WTC11 (cell line): Measurements from ENCODE around the gene UVRAG. TPM values are rescaled to one million over a fixed set of nuclear protein-coding genes. Genes with fewer than 3 reads are reported as not detected.

Source experiments
- ATAC-seq: fragments of 200-7000 bp; cut with Tn5 transposase; 2 replicates; pipeline ENCODE4 v1.10.0; 2021; ENCODE audit warnings: mild to moderate bottlenecking, moderate library complexity
- CTCF ChIA-PET: fragments of 300-600 bp; sonication (Branson Sonifier 250); formaldehyde crosslinking; loops from one replicate; lab custom pipeline; 2021; ENCODE audit warnings: antibody characterized with exemption; lab: Charles Lee
- POLR2A ChIA-PET: fragments of 350-600 bp; sonication (Branson Sonifier 250); formaldehyde crosslinking; loops from one replicate; lab custom pipeline; 2021; ENCODE audit warnings: antibody characterized with exemption; lab: Charles Lee
- DNase-seq: peaks from one replicate; pipeline ENCODE4 v3.0.0; 2021; ENCODE audit warnings: low spot score
- H3K27ac Mint-ChIP-seq: 2 replicates; pipeline ENCODE4 v1.8.0; 2021; ENCODE audit warnings: mixed read lengths
- H3K27me3 Mint-ChIP-seq: 2 replicates; pipeline ENCODE4 v1.8.0; 2021; ENCODE audit warnings: low read depth, mild to moderate bottlenecking, moderate library complexity, mixed read lengths
- H3K36me3 Mint-ChIP-seq: 2 replicates; pipeline ENCODE4 v1.8.0; 2021; ENCODE audit warnings: mixed read lengths
- H3K4me1 Mint-ChIP-seq: 2 replicates; pipeline ENCODE4 v1.8.0; 2022; ENCODE audit warnings: mixed read lengths
- H3K4me3 Mint-ChIP-seq: 2 replicates; pipeline ENCODE4 v1.8.0; 2021; ENCODE audit warnings: mild to moderate bottlenecking, moderate library complexity, mixed read lengths
- H3K9me3 Mint-ChIP-seq: 2 replicates; pipeline ENCODE4 v1.8.0; 2021; ENCODE audit warnings: mixed read lengths
- ELF4 ChIP-seq: sonication (generic); formaldehyde crosslinking; IDR thresholded peaks from 2 replicates; pipeline ENCODE4 v1.8.1; 2022; ENCODE audit warnings: low read depth, mild to moderate bottlenecking, moderate library complexity, missing genetic modification reagents
- KAT7 ChIP-seq: sonication (generic); formaldehyde crosslinking; IDR thresholded peaks from 2 replicates; pipeline ENCODE4 v1.8.1; 2023; ENCODE audit warnings: missing genetic modification reagents, mild to moderate bottlenecking, borderline replicate concordance
- OVOL2 ChIP-seq: fragments of 250-450 bp; sonication (Bioruptor Pico); IDR thresholded peaks from 2 replicates; pipeline ENCODE4 v1.9.0; 2021; ENCODE audit warnings: mild to moderate bottlenecking, borderline replicate concordance
- RELA ChIP-seq: sonication (generic); formaldehyde crosslinking; IDR thresholded peaks from 2 replicates; pipeline ENCODE4 v1.8.1; 2022; ENCODE audit warnings: missing genetic modification reagents, mild to moderate bottlenecking, borderline replicate concordance
- SMAD4 ChIP-seq: sonication (generic); formaldehyde crosslinking; IDR thresholded peaks from 2 replicates; pipeline ENCODE4 v1.8.0; 2022; ENCODE audit warnings: mild to moderate bottlenecking, missing genetic modification reagents
- SP1 ChIP-seq: sonication (generic); formaldehyde crosslinking; conservative IDR thresholded peaks from 2 replicates; pipeline ENCODE4 v1.8.1; 2022; ENCODE audit warnings: missing genetic modification reagents
- ZBTB21 ChIP-seq: sonication (generic); formaldehyde crosslinking; IDR thresholded peaks from 2 replicates; pipeline ENCODE4 v1.8.1; 2023; ENCODE audit warnings: mild to moderate bottlenecking, missing genetic modification reagents, borderline replicate concordance
- ZNF138 ChIP-seq: sonication (generic); formaldehyde crosslinking; conservative IDR thresholded peaks from 2 replicates; pipeline ENCODE4 v1.8.1; 2022; ENCODE audit warnings: mild to moderate bottlenecking, moderate library complexity, missing genetic modification reagents
- ZNF232 ChIP-seq: sonication (generic); formaldehyde crosslinking; IDR thresholded peaks from 2 replicates; pipeline ENCODE4 v1.8.0; 2022; ENCODE audit warnings: mild to moderate bottlenecking, missing genetic modification reagents
- ZNF416 ChIP-seq: fragments of 250-450 bp; sonication (Bioruptor Pico); IDR thresholded peaks from 2 replicates; pipeline ENCODE4 v1.9.0; 2021; ENCODE audit warnings: mild to moderate bottlenecking, inconsistent platforms
- total RNA-seq: library from RNA; stranded (reverse); gene quantifications from 3 replicates; pipeline ENCODE4 v1.2.3, GENCODE V29; 2021
- TF ChIP-seq, protein P1 (sequence below): sonication (generic); formaldehyde crosslinking; IDR thresholded peaks from 2 replicates; pipeline ENCODE4 v1.8.1; 2023; ENCODE audit warnings: mild to moderate bottlenecking, moderate library complexity, missing genetic modification reagents
- TF ChIP-seq, protein P2 (sequence below): sonication (generic); formaldehyde crosslinking; IDR thresholded peaks from 2 replicates; pipeline ENCODE4 v1.8.0; 2022; ENCODE audit warnings: mild to moderate bottlenecking, missing genetic modification reagents
- TF ChIP-seq, protein P3 (sequence below): sonication (generic); formaldehyde crosslinking; IDR thresholded peaks from 2 replicates; pipeline ENCODE4 v1.8.0; 2023; ENCODE audit warnings: mild to moderate bottlenecking, missing genetic modification reagents
- TF ChIP-seq, protein P4 (sequence below): fragments of 200-600 bp; IDR thresholded peaks from 2 replicates; pipeline ENCODE4 v1.8.0; 2022; ENCODE audit warnings: antibody characterized with exemption
- TF ChIP-seq, protein P5 (sequence below): sonication (generic); formaldehyde crosslinking; IDR thresholded peaks from 2 replicates; pipeline ENCODE4 v1.8.1; 2023; ENCODE audit warnings: mild to moderate bottlenecking, missing genetic modification reagents
- TF ChIP-seq, protein P6 (sequence below): sonication (generic); formaldehyde crosslinking; IDR thresholded peaks from 2 replicates; pipeline ENCODE4 v1.8.1; 2023; ENCODE audit warnings: mild to moderate bottlenecking, missing genetic modification reagents, moderate library complexity

Gene UVRAG
- total RNA-seq, 1 experiment from 2014 or later, result 14.5 TPM

DNA sequence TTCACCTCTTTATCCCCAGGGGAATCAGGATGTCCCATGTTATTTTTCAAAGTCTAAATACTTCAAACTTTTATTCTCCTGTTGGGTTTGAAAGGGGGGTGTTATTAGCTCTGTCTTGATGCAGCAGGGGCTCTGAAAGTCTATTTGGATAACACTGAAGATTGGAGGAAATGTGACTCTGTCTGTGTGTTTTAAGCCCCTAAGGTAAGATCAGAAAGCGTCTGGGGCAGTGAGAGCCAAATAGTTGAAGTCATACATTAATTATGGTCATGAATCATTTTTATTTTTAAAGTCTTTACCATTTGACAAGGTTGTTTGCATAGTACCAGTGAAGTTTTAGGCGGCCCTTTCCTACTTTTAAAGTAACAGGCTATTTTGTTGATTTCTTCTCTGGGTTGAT, 139.0 kb downstream of the UVRAG start:
- ChIA-PET POLR2A (no interaction called here), CTCF (no interaction called here)
- ATAC-seq (no peak), DNase-seq (no peak)
- TF ChIP-seq, protein P1, sequence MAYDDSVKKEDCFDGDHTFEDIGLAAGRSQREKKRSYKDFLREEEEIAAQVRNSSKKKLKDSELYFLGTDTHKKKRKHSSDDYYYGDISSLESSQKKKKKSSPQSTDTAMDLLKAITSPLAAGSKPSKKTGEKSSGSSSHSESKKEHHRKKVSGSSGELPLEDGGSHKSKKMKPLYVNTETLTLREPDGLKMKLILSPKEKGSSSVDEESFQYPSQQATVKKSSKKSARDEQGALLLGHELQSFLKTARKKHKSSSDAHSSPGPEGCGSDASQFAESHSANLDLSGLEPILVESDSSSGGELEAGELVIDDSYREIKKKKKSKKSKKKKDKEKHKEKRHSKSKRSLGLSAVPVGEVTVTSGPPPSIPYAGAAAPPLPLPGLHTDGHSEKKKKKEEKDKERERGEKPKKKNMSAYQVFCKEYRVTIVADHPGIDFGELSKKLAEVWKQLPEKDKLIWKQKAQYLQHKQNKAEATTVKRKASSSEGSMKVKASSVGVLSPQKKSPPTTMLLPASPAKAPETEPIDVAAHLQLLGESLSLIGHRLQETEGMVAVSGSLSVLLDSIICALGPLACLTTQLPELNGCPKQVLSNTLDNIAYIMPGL (CRISPR knock-in tag), result no peak
- TF ChIP-seq RELA (no peak), ZBTB21 (no peak), KAT7 (CRISPR knock-in tag) (no peak), SMAD4 (CRISPR knock-in tag) (no peak), ZNF232 (CRISPR knock-in tag) (no peak), SP1 (no peak), ZNF138 (CRISPR knock-in tag) (no peak), ZNF416 (CRISPR knock-in tag) (no peak), ELF4 (no peak)
- TF ChIP-seq, protein P2, sequence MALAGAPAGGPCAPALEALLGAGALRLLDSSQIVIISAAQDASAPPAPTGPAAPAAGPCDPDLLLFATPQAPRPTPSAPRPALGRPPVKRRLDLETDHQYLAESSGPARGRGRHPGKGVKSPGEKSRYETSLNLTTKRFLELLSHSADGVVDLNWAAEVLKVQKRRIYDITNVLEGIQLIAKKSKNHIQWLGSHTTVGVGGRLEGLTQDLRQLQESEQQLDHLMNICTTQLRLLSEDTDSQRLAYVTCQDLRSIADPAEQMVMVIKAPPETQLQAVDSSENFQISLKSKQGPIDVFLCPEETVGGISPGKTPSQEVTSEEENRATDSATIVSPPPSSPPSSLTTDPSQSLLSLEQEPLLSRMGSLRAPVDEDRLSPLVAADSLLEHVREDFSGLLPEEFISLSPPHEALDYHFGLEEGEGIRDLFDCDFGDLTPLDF (CRISPR knock-in tag), result no peak
- TF ChIP-seq, protein P3, sequence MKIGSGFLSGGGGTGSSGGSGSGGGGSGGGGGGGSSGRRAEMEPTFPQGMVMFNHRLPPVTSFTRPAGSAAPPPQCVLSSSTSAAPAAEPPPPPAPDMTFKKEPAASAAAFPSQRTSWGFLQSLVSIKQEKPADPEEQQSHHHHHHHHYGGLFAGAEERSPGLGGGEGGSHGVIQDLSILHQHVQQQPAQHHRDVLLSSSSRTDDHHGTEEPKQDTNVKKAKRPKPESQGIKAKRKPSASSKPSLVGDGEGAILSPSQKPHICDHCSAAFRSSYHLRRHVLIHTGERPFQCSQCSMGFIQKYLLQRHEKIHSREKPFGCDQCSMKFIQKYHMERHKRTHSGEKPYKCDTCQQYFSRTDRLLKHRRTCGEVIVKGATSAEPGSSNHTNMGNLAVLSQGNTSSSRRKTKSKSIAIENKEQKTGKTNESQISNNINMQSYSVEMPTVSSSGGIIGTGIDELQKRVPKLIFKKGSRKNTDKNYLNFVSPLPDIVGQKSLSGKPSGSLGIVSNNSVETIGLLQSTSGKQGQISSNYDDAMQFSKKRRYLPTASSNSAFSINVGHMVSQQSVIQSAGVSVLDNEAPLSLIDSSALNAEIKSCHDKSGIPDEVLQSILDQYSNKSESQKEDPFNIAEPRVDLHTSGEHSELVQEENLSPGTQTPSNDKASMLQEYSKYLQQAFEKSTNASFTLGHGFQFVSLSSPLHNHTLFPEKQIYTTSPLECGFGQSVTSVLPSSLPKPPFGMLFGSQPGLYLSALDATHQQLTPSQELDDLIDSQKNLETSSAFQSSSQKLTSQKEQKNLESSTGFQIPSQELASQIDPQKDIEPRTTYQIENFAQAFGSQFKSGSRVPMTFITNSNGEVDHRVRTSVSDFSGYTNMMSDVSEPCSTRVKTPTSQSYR (CRISPR knock-in tag), result no peak
- TF ChIP-seq, protein P4, sequence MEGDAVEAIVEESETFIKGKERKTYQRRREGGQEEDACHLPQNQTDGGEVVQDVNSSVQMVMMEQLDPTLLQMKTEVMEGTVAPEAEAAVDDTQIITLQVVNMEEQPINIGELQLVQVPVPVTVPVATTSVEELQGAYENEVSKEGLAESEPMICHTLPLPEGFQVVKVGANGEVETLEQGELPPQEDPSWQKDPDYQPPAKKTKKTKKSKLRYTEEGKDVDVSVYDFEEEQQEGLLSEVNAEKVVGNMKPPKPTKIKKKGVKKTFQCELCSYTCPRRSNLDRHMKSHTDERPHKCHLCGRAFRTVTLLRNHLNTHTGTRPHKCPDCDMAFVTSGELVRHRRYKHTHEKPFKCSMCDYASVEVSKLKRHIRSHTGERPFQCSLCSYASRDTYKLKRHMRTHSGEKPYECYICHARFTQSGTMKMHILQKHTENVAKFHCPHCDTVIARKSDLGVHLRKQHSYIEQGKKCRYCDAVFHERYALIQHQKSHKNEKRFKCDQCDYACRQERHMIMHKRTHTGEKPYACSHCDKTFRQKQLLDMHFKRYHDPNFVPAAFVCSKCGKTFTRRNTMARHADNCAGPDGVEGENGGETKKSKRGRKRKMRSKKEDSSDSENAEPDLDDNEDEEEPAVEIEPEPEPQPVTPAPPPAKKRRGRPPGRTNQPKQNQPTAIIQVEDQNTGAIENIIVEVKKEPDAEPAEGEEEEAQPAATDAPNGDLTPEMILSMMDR, result no peak
- TF ChIP-seq, protein P5, sequence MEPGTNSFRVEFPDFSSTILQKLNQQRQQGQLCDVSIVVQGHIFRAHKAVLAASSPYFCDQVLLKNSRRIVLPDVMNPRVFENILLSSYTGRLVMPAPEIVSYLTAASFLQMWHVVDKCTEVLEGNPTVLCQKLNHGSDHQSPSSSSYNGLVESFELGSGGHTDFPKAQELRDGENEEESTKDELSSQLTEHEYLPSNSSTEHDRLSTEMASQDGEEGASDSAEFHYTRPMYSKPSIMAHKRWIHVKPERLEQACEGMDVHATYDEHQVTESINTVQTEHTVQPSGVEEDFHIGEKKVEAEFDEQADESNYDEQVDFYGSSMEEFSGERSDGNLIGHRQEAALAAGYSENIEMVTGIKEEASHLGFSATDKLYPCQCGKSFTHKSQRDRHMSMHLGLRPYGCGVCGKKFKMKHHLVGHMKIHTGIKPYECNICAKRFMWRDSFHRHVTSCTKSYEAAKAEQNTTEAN (CRISPR knock-in tag), result no peak
- TF ChIP-seq, protein P6, sequence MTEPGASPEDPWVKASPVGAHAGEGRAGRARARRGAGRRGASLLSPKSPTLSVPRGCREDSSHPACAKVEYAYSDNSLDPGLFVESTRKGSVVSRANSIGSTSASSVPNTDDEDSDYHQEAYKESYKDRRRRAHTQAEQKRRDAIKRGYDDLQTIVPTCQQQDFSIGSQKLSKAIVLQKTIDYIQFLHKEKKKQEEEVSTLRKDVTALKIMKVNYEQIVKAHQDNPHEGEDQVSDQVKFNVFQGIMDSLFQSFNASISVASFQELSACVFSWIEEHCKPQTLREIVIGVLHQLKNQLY, result no peak
- Mint-ChIP-seq H3K9me3 (peaks cover 6% of the 10 kb centered on the region; the same call in 1 of the 2 replicates), H3K4me3 (no peak overlapping the region), H3K27me3 (no peaks in the 10 kb centered on the region), H3K27ac (no peak overlapping the region), H3K36me3 (no peaks in the 10 kb centered on the region), H3K4me1 (peaks cover 6% of the 10 kb centered on the region)

DNA sequence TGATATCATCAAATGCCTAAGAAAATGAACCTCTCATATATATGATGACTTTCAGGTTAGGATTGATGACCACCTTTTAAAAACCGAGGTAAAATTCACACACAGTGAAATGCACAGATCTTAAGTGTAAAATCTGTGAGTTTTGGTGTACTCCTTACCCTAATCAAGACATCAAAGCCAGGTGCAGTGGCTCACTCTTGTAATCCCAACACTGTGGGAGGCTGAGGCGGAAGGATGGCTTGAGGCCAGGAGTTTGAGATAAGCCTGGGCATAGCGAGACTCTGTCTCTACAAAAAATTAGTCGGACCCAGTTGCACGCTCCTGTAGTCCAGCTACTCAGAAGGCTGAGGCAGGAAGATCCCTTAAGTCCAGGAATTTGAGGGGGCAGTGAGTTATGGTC, 140.4 kb downstream of the UVRAG start:
- Mint-ChIP-seq H3K27me3 (no peaks in the 10 kb centered on the region), H3K4me3 (no peak overlapping the region), H3K4me1 (peaks cover 10% of the 10 kb centered on the region), H3K36me3 (no peaks in the 10 kb centered on the region), H3K9me3 (peaks cover 11% of the 10 kb centered on the region; the same call in 1 of the 2 replicates), H3K27ac (no peak overlapping the region)
- DNase-seq (no peak), ATAC-seq (no peak)
- no peak for TF ChIP-seq OVOL2
- ChIA-PET CTCF (no interaction called here), POLR2A (no interaction called here)
